Measurements from ENCODE around the gene LTO1.
A peak's percentile ranks its signal among the peaks of the same experiment; 100 is the strongest.

Gene LTO1

GRCh38 chr11:69674886-69675714, at the start of gene LTO1:
Gene LTO1, minus strand, starts transcription at chr11:69675353. Its CDS starts 114 bp downstream, at chr11:69675239.
- no peak for TF ChIP-seq CTCF (IDR thresholded peaks at IDR 0.05; ENCODE audit: control insufficient read depth, extremely low read depth, insufficient read depth)

GRCh38 chr11:69721745-69722144, 46.6 kb upstream of the LTO1 start:
- TF ChIP-seq CTCF (IDR thresholded peaks at IDR 0.05; ENCODE audit: control insufficient read depth, extremely low read depth, insufficient read depth), result peak; percentile 64
- H3K4me3 ChIP-seq (ENCODE audit: low read depth, low read length), result no peak overlapping the region
- no peak for DNase-seq (ENCODE audit: low read depth)

More at GRCh38 chr11:69674886-69675714, at the start of gene LTO1:
- peak; percentile 80 for DNase-seq (ENCODE audit: low read depth)
- H3K4me3 ChIP-seq (ENCODE audit: low read depth, low read length), result peak within 1 kb of the TSS; percentile 97

GRCh38 chr11:69721106-69721505, 46.0 kb upstream of the LTO1 start:
- no peak for DNase-seq (ENCODE audit: low read depth)
- TF ChIP-seq CTCF (IDR thresholded peaks at IDR 0.05; ENCODE audit: control insufficient read depth, extremely low read depth, insufficient read depth), result no peak
- H3K4me3 ChIP-seq (ENCODE audit: low read depth, low read length), result no peak overlapping the region

- DNase-seq (ENCODE audit: low read depth), result no peak
- TF ChIP-seq CTCF (IDR thresholded peaks at IDR 0.05; ENCODE audit: control insufficient read depth, extremely low read depth, insufficient read depth), result no peak
- H3K4me3 ChIP-seq (ENCODE audit: low read depth, low read length), result no peak overlapping the region
Observed at GRCh38 chr11:69718912-69719311, 43.8 kb upstream of the LTO1 start.

DNA sequence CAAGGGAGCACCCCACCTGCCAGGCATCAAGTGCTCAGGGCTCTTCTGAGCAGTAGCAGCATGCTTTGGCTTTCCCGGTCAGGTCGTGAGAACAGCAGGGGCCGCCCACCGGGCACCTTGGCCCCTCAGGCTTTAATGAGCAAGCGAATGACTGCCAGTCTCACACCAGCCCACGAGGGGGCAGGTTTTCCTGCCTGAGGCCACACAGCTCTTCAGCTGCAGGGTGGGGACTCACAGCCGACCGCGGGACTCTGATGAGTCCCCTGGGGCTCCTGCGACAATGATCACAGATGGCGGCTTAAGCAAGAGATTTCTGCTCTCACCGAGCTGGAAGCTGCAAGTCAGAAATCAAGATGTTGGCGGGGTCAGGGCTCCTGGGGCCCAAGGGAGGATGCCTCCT, 43.0 kb upstream of the LTO1 start:
- DNase-seq (ENCODE audit: low read depth), result no peak
- no peak overlapping the region for H3K4me3 ChIP-seq (ENCODE audit: low read depth, low read length)
- peak; percentile 43 for TF ChIP-seq CTCF (IDR thresholded peaks at IDR 0.05; ENCODE audit: control insufficient read depth, extremely low read depth, insufficient read depth)

- DNase-seq (ENCODE audit: low read depth), result no peak
- TF ChIP-seq CTCF (IDR thresholded peaks at IDR 0.05; ENCODE audit: control insufficient read depth, extremely low read depth, insufficient read depth), result no peak
- H3K4me3 ChIP-seq (ENCODE audit: low read depth, low read length), result no peak overlapping the region
Observed at GRCh38 chr11:69716891-69717747, 42.0 kb upstream of the LTO1 start.
